ENCODE measurements around the gene NAV2.
"Not testable (repeated sequence)": the region's sequence is repeated elsewhere in the genome, so short reads cannot be mapped to it uniquely, and the experiment has no call there.

The NAV2 gene

GRCh38 chr11:20056950-20057943, 344.6 kb downstream of the NAV2 start:
- DNase-seq (ENCODE audit: low read depth), result no peak

DNA sequence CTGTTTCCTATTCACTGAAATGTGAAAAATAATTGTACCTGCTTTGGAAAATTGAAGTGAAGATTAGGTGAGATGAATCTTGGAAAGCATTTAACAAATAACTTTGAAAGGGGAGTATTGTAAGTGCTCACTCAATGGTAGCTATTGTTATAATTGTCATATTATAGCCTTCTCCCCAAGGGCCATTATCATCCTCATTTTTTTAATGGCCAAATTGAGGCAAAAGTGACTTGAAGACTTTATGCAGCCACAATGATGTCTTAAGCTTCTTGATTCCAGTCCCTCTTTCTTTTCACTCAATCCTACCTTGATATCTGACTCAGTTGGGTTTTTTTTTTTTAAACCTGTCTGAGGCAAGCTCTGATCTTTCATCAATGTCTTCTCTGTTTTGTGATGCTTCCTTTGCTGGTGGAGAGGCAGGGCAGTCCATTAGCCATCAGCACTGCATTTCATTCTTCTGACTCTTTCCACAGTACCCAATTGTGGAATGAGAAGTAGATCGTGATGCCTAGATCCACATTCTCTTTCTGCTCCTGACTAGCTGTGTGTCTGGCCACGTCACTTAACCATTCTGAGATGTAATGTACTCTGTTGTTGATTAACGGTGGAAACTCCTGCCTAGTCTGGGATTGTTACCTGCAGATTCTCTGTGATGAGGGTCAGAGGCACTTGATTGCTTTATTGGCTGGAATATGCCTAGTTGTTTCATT, 346.3 kb downstream of the NAV2 start:
- no peak for DNase-seq (ENCODE audit: low read depth)

GRCh38 chr11:20059587-20060021, 347.0 kb downstream of the NAV2 start:
- no peak for DNase-seq (ENCODE audit: low read depth)

DNA sequence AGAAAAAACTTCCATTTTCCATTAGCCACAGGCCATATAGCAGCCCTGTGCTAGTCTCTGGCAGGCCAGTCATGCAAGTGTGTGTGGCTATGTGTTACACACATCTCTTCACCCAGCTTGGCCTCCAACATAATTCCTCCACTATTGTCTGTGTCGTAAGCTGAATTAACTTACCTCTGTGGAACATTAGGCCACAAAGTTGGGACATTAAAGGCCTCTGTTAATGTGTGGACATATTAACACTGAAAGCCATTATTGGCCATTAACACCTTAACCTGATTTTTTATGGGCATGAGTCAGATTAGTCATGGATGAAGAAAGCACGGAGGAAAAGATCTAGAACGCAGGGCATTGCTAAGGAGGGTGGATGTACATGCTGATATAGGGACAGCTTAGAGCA, 347.5 kb downstream of the NAV2 start:
- DNase-seq (ENCODE audit: low read depth), result no peak

- no peak for DNase-seq (ENCODE audit: low read depth)
Measured at GRCh38 chr11:20060647-20061205, 348.1 kb downstream of the NAV2 start.

DNA sequence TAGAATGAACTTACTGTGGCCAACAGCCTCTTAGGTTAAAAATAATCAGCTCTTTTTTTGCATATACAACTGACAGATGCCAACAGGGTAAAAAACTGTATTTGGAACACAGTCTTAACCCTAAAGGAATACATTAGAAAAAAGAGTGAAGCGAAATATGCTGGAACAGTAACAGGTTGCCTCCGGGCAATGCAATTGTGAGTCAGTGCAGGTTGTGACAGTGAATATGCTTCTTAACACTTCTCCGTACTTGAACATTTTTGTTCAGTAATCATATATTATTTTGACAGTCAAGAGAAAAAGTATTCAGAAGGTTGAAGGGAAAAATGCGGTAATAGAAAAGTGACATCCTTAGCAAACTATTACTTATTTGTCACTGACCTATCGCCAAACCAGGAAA, 349.1 kb downstream of the NAV2 start:
- DNase-seq (ENCODE audit: low read depth), result no peak

GRCh38 chr11:20064961-20065405, 352.3 kb downstream of the NAV2 start:
- no peak for DNase-seq (ENCODE audit: low read depth)

DNA sequence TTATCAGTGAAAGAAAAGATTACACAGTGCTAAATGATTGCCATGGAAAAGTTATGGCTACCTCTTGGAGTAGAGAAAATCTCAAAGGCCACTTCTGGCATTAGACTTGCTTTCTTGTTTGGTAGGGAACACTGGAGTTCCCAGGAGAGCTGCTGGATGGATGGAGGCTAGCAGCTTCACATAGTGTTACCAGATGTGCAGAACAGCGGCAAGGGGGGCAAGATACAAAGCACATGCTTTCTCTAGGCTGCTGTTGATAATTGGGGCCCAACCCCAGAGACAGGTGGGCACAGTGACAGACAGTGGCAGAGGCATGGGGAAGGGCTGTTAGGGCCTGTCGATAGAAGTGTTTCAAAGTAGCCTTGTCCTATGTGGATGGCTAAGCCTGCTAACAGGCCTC, 352.8 kb downstream of the NAV2 start:
- no peak for DNase-seq (ENCODE audit: low read depth)

DNA sequence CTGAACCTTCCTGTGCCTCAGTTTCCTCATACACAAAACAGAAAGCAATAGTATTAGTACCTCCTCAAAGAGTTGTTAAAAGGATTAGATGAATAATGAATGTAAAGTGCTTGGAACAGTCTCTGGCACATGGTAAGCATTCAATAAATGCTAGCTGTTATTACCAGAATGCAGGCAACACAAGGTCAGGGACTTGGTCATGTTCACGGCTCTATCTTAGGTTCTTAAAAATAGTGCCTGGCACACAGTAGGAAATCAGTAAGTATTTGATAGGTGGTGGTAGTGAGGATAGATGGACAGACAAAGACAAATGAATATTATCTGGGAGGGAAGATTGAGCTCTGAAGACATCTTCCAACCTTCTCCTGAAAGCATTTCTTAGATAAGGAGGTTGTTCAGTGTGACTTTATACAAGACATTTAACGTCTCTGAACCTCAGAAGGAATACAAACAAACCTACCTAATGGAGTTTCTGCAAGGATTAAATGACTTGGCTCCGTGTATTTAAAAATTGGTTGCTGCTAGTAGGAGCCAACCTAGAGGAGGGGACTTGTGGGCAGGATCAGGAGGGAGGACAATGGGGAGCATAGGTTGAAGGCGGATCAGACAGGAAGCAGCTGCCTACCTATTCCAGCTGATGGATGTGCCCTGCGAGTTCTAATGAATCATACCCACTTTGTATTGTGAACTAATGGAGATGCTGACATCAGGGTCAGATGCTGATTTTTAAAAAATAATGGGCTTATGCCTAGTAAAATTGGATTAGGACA, 353.6 kb downstream of the NAV2 start:
- DNase-seq (ENCODE audit: low read depth), result no peak

DNA sequence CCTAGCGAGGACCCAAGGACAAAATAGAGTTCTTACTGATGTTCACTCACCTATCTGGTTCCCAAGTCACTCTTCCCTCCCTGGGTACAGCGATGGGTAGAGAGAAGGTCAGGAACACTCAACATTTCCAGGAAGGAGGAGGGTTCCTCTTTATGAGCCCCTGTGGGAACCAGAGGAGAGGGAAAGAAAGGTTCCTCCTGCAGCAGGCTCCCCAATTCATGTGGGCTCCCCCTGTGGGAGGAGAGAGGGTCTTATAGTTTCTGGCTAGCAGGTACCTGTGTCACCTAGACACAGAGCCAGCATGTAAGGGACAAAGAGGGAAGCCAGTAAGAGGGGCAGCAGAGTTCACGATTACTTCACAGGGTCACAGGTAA, 354.1 kb downstream of the NAV2 start:
- no peak for DNase-seq (ENCODE audit: low read depth)

GRCh38 chr11:20067665-20068064, 355.0 kb downstream of the NAV2 start:
- DNase-seq (ENCODE audit: low read depth), result no peak

DNA sequence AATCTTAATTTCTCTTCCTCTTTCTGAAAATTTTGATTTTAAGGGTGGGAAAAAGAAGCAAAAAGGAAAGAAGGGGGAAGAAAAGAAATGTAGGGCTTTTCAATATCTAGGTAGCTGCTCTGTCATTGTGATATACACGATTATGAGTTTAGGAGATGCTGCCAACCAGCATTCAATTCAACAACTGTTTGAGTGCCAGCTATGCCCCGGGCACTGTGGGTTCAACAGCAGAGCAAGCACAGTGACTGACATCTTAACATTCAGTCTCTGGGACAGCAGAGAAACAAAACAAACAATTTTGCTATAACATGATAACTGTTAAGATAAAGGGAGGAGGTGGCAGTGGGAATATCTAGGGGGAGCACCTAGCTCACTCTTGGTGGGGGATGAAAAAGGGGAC, 356.1 kb downstream of the NAV2 start:
- no peak for DNase-seq (ENCODE audit: low read depth)

DNA sequence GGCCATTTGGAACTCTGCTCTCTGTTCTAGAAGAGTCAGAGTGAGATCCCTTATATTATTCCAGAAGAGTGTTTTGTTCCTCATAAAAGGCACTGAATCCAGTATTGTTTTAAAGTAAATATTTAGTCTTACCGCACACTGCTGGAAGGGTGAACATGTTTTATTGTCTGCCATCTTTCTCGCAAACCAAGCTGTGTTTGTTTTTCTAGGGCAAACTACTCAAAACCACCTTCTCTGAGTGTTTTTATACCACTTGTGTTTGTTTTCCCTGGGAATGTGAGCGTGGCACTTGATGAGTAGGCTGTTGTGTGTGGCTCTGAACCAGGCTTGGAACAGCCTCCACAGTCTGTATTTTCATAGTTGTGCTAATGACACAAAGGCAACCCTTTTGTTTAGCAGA, 357.8 kb downstream of the NAV2 start:
- no peak for DNase-seq (ENCODE audit: low read depth)

- DNase-seq (ENCODE audit: low read depth), result no peak
Measured at GRCh38 chr11:20075627-20076026, 363.0 kb downstream of the NAV2 start.

DNA sequence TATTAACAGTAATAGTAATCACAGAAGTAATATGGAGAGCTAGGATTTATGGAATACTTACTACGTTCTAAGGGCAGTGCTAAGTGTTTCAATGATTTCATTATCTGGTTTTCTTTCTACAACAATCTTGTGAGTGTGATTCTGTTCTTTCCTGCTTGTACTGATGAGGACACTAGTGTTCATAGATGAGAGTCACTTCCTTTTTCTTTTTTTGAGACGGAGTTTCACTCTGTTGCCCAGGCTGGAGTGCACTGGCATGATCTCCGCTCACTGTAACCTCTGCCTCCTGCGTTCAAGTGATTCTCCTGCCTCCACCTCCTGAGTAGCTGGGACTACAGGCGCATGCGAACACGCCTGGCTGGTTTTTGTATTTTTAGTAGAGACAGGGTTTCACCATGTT, 366.2 kb downstream of the NAV2 start:
- DNase-seq (ENCODE audit: low read depth), result no peak

DNA sequence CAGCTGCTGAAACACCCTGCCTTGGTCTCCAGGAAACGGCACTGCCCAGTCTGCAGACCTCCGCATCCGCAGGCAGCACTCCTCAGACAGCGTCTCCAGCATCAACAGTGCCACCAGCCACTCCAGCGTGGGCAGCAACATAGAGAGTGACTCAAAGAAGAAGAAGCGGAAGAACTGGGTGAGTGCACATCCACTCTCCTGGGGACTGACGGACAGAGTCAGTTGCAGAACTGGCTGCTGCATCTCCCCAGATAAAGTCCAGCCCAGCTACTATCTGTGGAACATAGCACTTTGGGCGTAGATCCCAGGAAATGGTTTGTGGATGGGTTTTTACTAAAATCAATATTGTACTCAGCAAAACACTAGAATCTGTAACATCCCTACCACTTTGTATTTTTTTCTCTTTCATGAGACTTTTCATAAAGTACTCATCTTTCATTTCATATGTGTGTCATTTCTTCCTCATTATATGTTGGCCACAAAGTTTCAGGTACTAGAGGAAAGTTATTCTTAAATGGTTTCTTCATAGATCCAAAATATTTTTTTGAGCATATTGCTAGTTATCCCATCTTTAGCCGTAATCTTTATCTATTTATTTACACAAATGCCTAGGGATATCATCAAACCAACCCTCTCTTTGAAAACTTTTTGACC, 367.5 kb downstream of the NAV2 start:
- DNase-seq (ENCODE audit: low read depth), result no peak

GRCh38 chr11:20081336-20081735, 368.7 kb downstream of the NAV2 start:
- DNase-seq (ENCODE audit: low read depth), result no peak

- DNase-seq (ENCODE audit: low read depth), result not testable (repeated sequence)
Measured at GRCh38 chr11:20083877-20084276, 371.2 kb downstream of the NAV2 start.

- no peak for DNase-seq (ENCODE audit: low read depth)
Measured at GRCh38 chr11:20084921-20085814, 372.5 kb downstream of the NAV2 start.

DNA sequence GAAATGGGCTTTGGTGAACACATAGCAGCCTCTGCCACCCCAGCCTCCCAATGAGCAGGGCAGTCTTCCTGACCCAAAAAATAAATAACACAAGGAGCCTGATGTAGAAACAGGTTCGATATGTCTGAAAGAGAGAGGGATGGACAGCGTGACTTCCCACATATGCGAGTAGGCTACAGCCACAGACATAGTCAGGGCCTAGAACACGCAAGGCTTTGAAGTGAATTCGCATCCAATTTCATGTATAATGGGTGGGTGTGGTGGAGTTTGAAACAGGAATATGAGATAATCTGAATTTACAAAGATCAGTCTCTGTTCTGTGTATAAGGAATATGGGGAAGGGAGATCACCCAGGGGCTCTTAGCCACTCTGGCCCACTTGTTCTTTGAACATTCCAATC, 373.3 kb downstream of the NAV2 start:
- DNase-seq (ENCODE audit: low read depth), result no peak

- no peak for DNase-seq (ENCODE audit: low read depth)
Measured at GRCh38 chr11:20087118-20087521, 374.5 kb downstream of the NAV2 start.

Data from CMK (cell line).